HUES48 (cell line): Measurements from ENCODE around the gene ATG9A.

Source experiments
- H3K27ac ChIP-seq: one replicate; pipeline ENCODE4 v1.7.0; 2013; ENCODE audit warnings: low read depth, low read length, inconsistent platforms
- H3K27me3 ChIP-seq: 2 replicates; pipeline ENCODE4 v1.6.1; 2013; ENCODE audit warnings: mild to moderate bottlenecking, low read length; ENCODE audit not compliant: control insufficient read depth, insufficient read depth
- H3K36me3 ChIP-seq: 2 replicates; pipeline ENCODE4 v1.6.1; 2013; ENCODE audit warnings: low read length; ENCODE audit not compliant: control insufficient read depth, insufficient read depth
- H3K4me1 ChIP-seq: 2 replicates; pipeline ENCODE4 v1.6.1; 2013; ENCODE audit warnings: mild to moderate bottlenecking, low read length; ENCODE audit not compliant: control insufficient read depth, insufficient read depth
- H3K4me3 ChIP-seq: 2 replicates; pipeline ENCODE4 v1.5.1; 2013; ENCODE audit warnings: mild to moderate bottlenecking, low read depth, low read length
- H3K9ac ChIP-seq: 2 replicates; pipeline ENCODE4 v1.6.1; 2013; ENCODE audit warnings: mild to moderate bottlenecking, low read depth, low read length, moderate library complexity
- H3K9me3 ChIP-seq: 2 replicates; pipeline ENCODE4 v1.6.1; 2013; ENCODE audit warnings: low read length; ENCODE audit not compliant: control insufficient read depth, insufficient read depth

The ATG9A gene

DNA sequence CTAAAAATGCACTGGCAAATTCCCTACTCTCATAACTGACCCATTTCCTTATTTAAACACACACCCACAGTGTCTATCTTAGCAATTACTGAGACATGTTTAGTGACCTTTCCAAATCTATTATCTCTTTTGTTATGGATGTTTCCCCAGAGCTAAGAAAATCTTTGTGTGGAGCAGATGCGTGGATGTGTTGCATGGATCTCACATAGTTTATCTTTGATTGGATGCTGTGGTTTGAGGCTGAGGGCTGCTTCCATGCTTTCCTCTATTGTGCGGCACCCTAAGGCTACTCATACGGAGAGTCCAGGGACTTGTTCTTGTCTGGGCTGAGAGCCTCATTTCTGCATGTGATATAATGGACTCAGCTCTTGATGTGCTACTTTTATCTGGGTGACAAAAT, 4.9 kb upstream of the ATG9A start:
- Histone ChIP-seq H3K4me3 (no peak overlapping the region), H3K4me1 (no peaks in the 10 kb centered on the region), H3K36me3 (peaks cover 69% of the 10 kb centered on the region), H3K27ac (no peak overlapping the region), H3K9me3 (no peaks in the 10 kb centered on the region), H3K9ac (no peak overlapping the region), H3K27me3 (no peaks in the 10 kb centered on the region)

DNA sequence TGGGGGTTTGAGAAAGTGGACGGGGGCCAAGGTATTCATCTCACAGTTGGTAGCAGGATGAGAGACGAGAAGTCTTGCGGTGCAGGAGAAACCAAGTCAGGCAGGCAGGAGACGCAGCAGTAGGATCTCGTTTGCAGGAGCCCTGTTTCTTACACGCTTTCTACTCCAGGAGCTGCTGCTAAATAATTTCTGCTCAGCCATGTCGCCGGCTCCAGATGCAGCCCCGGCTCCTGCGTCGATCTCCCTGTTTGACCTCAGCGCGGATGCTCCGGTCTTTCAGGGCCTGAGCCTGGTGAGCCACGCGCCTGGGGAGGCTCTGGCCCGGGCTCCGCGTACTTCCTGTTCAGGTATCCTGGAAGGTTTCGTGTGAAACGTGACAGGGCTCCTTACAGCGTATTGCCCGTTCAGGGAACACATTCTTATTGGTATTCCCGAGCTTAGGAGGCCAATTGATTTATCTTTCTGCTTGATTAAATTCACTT, 664 bp upstream of the ATG9A start:
- peak overlapping the region; percentile 86 for H3K4me3 ChIP-seq
- H3K27me3 ChIP-seq: no peaks in the 10 kb centered on the region
- H3K4me1 ChIP-seq: peaks cover 5% of the 10 kb centered on the region; the same call in 1 of the 2 replicates
- H3K9ac ChIP-seq: peak overlapping the region; percentile 77
- H3K27ac ChIP-seq: peak overlapping the region; percentile 88
- H3K9me3 ChIP-seq: no peaks in the 10 kb centered on the region
- H3K36me3 ChIP-seq: peaks cover 51% of the 10 kb centered on the region

- Histone ChIP-seq H3K27me3 (no peaks in the 10 kb centered on the region), H3K4me3 (peak overlapping the region; percentile 86), H3K36me3 (peaks cover 51% of the 10 kb centered on the region), H3K9ac (peak overlapping the region; percentile 55), H3K27ac (peak overlapping the region; percentile 88), H3K9me3 (no peaks in the 10 kb centered on the region), H3K4me1 (peaks cover 5% of the 10 kb centered on the region; the same call in 1 of the 2 replicates)
Measured at GRCh38 chr2:219228911-219229304, 528 bp downstream of the ATG9A start.

GRCh38 chr2:219228041-219228910, 1.2 kb downstream of the ATG9A start:
- no peak overlapping the region; the same call in 1 of the 2 replicates for H3K9ac ChIP-seq
- H3K27me3 ChIP-seq: no peaks in the 10 kb centered on the region
- H3K27ac ChIP-seq: no peak overlapping the region
- H3K4me1 ChIP-seq: peaks cover 5% of the 10 kb centered on the region; the same call in 1 of the 2 replicates
- peak overlapping the region; percentile 86 for H3K4me3 ChIP-seq
- peaks cover 51% of the 10 kb centered on the region for H3K36me3 ChIP-seq
- H3K9me3 ChIP-seq: no peaks in the 10 kb centered on the region

- Histone ChIP-seq H3K27me3 (no peaks in the 10 kb centered on the region), H3K27ac (no peak overlapping the region), H3K9me3 (no peaks in the 10 kb centered on the region), H3K9ac (no peak overlapping the region), H3K36me3 (peaks cover 58% of the 10 kb centered on the region), H3K4me3 (no peak overlapping the region), H3K4me1 (peaks cover 5% of the 10 kb centered on the region; the same call in 1 of the 2 replicates)
Measured at GRCh38 chr2:219225350-219225749, 4.1 kb downstream of the ATG9A start.

GRCh38 chr2:219223831-219224610, 5.4 kb downstream of the ATG9A start:
- H3K27ac ChIP-seq: no peak overlapping the region
- no peaks in the 10 kb centered on the region for H3K9me3 ChIP-seq
- H3K27me3 ChIP-seq: no peaks in the 10 kb centered on the region
- H3K4me1 ChIP-seq: peaks cover 8% of the 10 kb centered on the region
- no peak overlapping the region for H3K9ac ChIP-seq
- no peak overlapping the region for H3K4me3 ChIP-seq
- peaks cover 61% of the 10 kb centered on the region for H3K36me3 ChIP-seq

GRCh38 chr2:219221957-219222518, 7.4 kb downstream of the ATG9A start:
- H3K27ac ChIP-seq: no peak overlapping the region
- H3K9me3 ChIP-seq: no peaks in the 10 kb centered on the region
- H3K4me3 ChIP-seq: no peak overlapping the region
- H3K27me3 ChIP-seq: no peaks in the 10 kb centered on the region
- peaks cover 61% of the 10 kb centered on the region for H3K36me3 ChIP-seq
- H3K9ac ChIP-seq: no peak overlapping the region
- peaks cover 4% of the 10 kb centered on the region; the same call in 1 of the 2 replicates for H3K4me1 ChIP-seq

- Histone ChIP-seq H3K9me3 (no peaks in the 10 kb centered on the region), H3K36me3 (peaks cover 58% of the 10 kb centered on the region), H3K4me1 (peaks cover 4% of the 10 kb centered on the region; the same call in 1 of the 2 replicates), H3K27me3 (no peaks in the 10 kb centered on the region), H3K27ac (no peak overlapping the region), H3K9ac (no peak overlapping the region), H3K4me3 (no peak overlapping the region)
Measured at GRCh38 chr2:219220652-219221402, 8.6 kb downstream of the ATG9A start.

DNA sequence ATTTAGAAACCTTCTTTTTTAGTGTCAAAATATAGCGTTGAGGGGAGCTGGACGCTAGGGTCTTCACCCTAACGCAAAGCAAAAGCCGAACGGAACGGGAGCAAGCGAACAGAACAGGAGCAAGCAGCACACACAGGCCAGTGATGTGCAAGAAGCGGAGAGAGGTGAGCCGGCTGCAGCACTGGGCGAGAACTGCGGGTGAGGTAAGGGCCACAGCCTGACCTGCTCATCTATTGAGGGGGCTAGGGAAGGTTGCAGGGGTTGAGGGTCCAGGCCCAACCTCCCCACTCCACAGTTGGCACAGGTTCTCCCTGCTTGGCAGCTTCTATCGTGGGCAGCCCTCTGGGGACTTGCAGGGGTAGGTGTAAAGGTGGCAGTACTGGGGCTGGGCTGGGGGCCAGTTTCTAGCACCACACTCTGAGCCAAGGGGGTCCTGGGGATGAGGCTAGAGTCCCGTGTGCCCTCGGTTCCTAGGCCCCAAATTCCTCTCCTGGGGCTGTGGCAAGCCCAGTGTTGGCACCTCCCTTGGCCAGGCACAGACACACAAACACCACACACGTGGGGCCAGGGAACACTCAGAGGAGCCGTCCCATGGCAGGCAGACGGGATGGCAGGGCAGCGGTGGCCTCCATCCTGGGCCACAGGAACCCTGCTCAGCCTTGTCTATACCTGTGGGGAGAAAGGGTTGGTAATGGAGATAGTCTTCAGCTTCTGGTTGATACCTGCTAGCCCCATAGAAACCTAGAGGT, 9.5 kb downstream of the ATG9A start:
- no peak overlapping the region for H3K4me3 ChIP-seq
- H3K4me1 ChIP-seq: peaks cover 4% of the 10 kb centered on the region; the same call in 1 of the 2 replicates
- H3K27ac ChIP-seq: no peak overlapping the region
- H3K9me3 ChIP-seq: no peaks in the 10 kb centered on the region
- no peaks in the 10 kb centered on the region for H3K27me3 ChIP-seq
- no peak overlapping the region for H3K9ac ChIP-seq
- H3K36me3 ChIP-seq: peaks cover 53% of the 10 kb centered on the region
